NB4 (cell line): Measurements from ENCODE around the gene ATP8B2.

Experiments
- DNase-seq: peaks from one replicate; pipeline ENCODE4 v3.0.0; 2010; ENCODE audit warnings: low read depth
- H3K4me3 ChIP-seq: one replicate; pipeline ENCODE4 v1.5.1; 2011; ENCODE audit warnings: mild to moderate bottlenecking, low read depth, low read length, moderate library complexity
- CTCF ChIP-seq: IDR thresholded peaks from one replicate; pipeline ENCODE4 v1.5.1; 2012; ENCODE audit warnings: low read depth, low read length
- MAX ChIP-seq: IDR thresholded peaks from 2 replicates; pipeline ENCODE4 v1.6.1; 2011; ENCODE audit warnings: low read depth, low read length
- MYC ChIP-seq: IDR thresholded peaks from 2 replicates; pipeline ENCODE4 v1.6.1; 2011; ENCODE audit warnings: low read depth, low read length
- POLR2A ChIP-seq: IDR thresholded peaks from 2 replicates; pipeline ENCODE4 v1.6.1; 2011; ENCODE audit warnings: mild to moderate bottlenecking; ENCODE audit not compliant: insufficient read length; ENCODE audit errors: extremely low read depth

Gene ATP8B2

GRCh38 chr1:154325583-154326545 lies 539 bp downstream of the ATP8B2 start:
- peak; percentile 63 for DNase-seq
- no peak for TF ChIP-seq MAX
- TF ChIP-seq POLR2A = no peak
- peak; percentile 22 for TF ChIP-seq CTCF
- TF ChIP-seq MYC = no peak
- H3K4me3 ChIP-seq = peak overlapping the region; percentile 32

GRCh38 chr1:154326546-154327465 lies 1.5 kb downstream of the ATP8B2 start:
- H3K4me3 ChIP-seq = no peak overlapping the region
- peak; percentile 19 for DNase-seq
- TF ChIP-seq MAX (no peak), POLR2A (no peak), CTCF (no peak), MYC (no peak)

- TF ChIP-seq MAX = no peak
- no peak for TF ChIP-seq CTCF
- no peak for TF ChIP-seq POLR2A
- TF ChIP-seq MYC = no peak
- peak; percentile 26 for DNase-seq
- H3K4me3 ChIP-seq = no peak overlapping the region
Observed at GRCh38 chr1:154327466-154328317, 2.4 kb downstream of the ATP8B2 start.

GRCh38 chr1:154328318-154329151 lies 3.2 kb downstream of the ATP8B2 start:
- H3K4me3 ChIP-seq = peak overlapping the region; percentile 34
- DNase-seq = peak; percentile 69
- TF ChIP-seq MYC (no peak), MAX (no peak), POLR2A (no peak), CTCF (no peak)

GRCh38 chr1:154329152-154329521 lies 3.8 kb downstream of the ATP8B2 start:
- no peak overlapping the region for H3K4me3 ChIP-seq
- DNase-seq = peak; percentile 22
- TF ChIP-seq MAX = no peak
- no peak for TF ChIP-seq POLR2A
- TF ChIP-seq MYC = no peak
- peak; percentile 8 for TF ChIP-seq CTCF
